G401 (cell line): ENCODE measurements around the gene MTG2. TPM values are rescaled to one million over a fixed set of nuclear protein-coding genes. Genes with fewer than 3 reads are reported as not detected.

Experiments
- total RNA-seq: library from RNA; depleted of rRNA; stranded (reverse); fragments of >200 nt; shearing (Covaris generic); gene quantifications from 2 replicates; pipeline ENCODE4 v1.2.3, GENCODE V29; 2014; rRNA removed

Gene MTG2
- total RNA-seq, 1 experiment from 2014 or later, result 30.6 TPM

Other genes starting within 250 kb of the MTG2 start
- gene TAF4, start 117.1 kb upstream of the MTG2 start, total RNA-seq, result 8.2 and 13.8 TPM in 2 replicates
- gene LSM14B, start 60.6 kb upstream of the MTG2 start, total RNA-seq, result 73.9 and 86.4 TPM in 2 replicates
- gene PSMA7, start 39.6 kb upstream of the MTG2 start, total RNA-seq, result 631 and 699 TPM in 2 replicates
- gene SS18L1, start 39.3 kb upstream of the MTG2 start, total RNA-seq, result 9.6 and 13.2 TPM in 2 replicates
- not detected in 2 replicates for gene HRH3, start 37.2 kb downstream of the MTG2 start, total RNA-seq
- 18.0 and 19.6 TPM in 2 replicates for gene OSBPL2, start 55.5 kb downstream of the MTG2 start, total RNA-seq
- gene ADRM1, start 120.0 kb downstream of the MTG2 start, total RNA-seq, result 209 and 255 TPM in 2 replicates
- gene LAMA5, start 184.3 kb downstream of the MTG2 start, total RNA-seq, result 21.6 and 28.3 TPM in 2 replicates
- 1,245 and 1,753 TPM in 2 replicates for gene RPS21, start 204.1 kb downstream of the MTG2 start, total RNA-seq
- 4.2 and 7.2 TPM in 2 replicates for gene CABLES2, start 224.3 kb downstream of the MTG2 start, total RNA-seq
- not detected in 2 replicates for gene RBBP8NL, start 244.5 kb downstream of the MTG2 start, total RNA-seq